ENCODE data around the gene PHF21A.

PHF21A gene

GRCh38 chr11:46063138-46063537, 58.1 kb downstream of the PHF21A start:
- TF ChIP-seq CTCF (conservative IDR thresholded peaks at IDR 0.05; ENCODE audit: low read length) (no peak), EZH2phosphoT487 (IDR thresholded peaks at IDR 0.05; ENCODE audit: borderline replicate concordance) (no peak)
- Histone ChIP-seq H3K27me3 (ENCODE audit: insufficient read depth, low read length, poor library complexity, severe bottlenecking) (no peaks in the 10 kb centered on the region), H3K9ac (ENCODE audit: low read depth, low read length, poor library complexity, severe bottlenecking) (no peak overlapping the region), H3K36me3 (ENCODE audit: insufficient read depth, low read length) (peaks cover 30% of the 10 kb centered on the region; the same call in 1 of the 2 replicates), H3K4me2 (ENCODE audit: low read depth, low read length, poor library complexity, severe bottlenecking) (no peak overlapping the region), H3F3A (ENCODE audit: low read depth) (no peaks in the 10 kb centered on the region), H3K79me2 (ENCODE audit: insufficient read depth, low read length) (no peaks in the 10 kb centered on the region), H3K9me3 (ENCODE audit: insufficient read depth, low read depth, low read length) (no peaks in the 10 kb centered on the region), H3K4me1 (ENCODE audit: insufficient read depth, low read length, poor library complexity, severe bottlenecking) (no peaks in the 10 kb centered on the region), H4K20me1 (ENCODE audit: insufficient read depth, low read length, poor library complexity, severe bottlenecking) (no peaks in the 10 kb centered on the region), H2AFZ (ENCODE audit: low read length) (no peak overlapping the region), H3K4me3 (ENCODE audit: low read length, poor library complexity, severe bottlenecking) (no peak overlapping the region), H3K9me2 (replicated peaks; ENCODE audit: low read depth, low read length) (no peaks in the 10 kb centered on the region)

GRCh38 chr11:46060013-46060412, 61.2 kb downstream of the PHF21A start:
- Histone ChIP-seq H3K36me3 (ENCODE audit: insufficient read depth, low read length) (peaks cover 10% of the 10 kb centered on the region; the same call in 1 of the 2 replicates), H4K20me1 (ENCODE audit: insufficient read depth, low read length, poor library complexity, severe bottlenecking) (no peaks in the 10 kb centered on the region), H3K79me2 (ENCODE audit: insufficient read depth, low read length) (peaks cover 6% of the 10 kb centered on the region; the same call in 1 of the 2 replicates), H3K9me3 (ENCODE audit: insufficient read depth, low read depth, low read length) (no peaks in the 10 kb centered on the region), H3K4me1 (ENCODE audit: insufficient read depth, low read length, poor library complexity, severe bottlenecking) (peaks cover 7% of the 10 kb centered on the region), H2AFZ (ENCODE audit: low read length) (no peak overlapping the region), H3F3A (ENCODE audit: low read depth) (no peaks in the 10 kb centered on the region), H3K4me2 (ENCODE audit: low read depth, low read length, poor library complexity, severe bottlenecking) (no peak overlapping the region), H3K9ac (ENCODE audit: low read depth, low read length, poor library complexity, severe bottlenecking) (no peak overlapping the region), H3K9me2 (replicated peaks; ENCODE audit: low read depth, low read length) (no peaks in the 10 kb centered on the region), H3K4me3 (ENCODE audit: low read length, poor library complexity, severe bottlenecking) (no peak overlapping the region), H3K27me3 (ENCODE audit: insufficient read depth, low read length, poor library complexity, severe bottlenecking) (no peaks in the 10 kb centered on the region)
- no peak for TF ChIP-seq CTCF (conservative IDR thresholded peaks at IDR 0.05; ENCODE audit: low read length)
- TF ChIP-seq EZH2phosphoT487 (IDR thresholded peaks at IDR 0.05; ENCODE audit: borderline replicate concordance): no peak

- H4K20me1 ChIP-seq (ENCODE audit: insufficient read depth, low read length, poor library complexity, severe bottlenecking): no peaks in the 10 kb centered on the region
- H3K4me3 ChIP-seq (ENCODE audit: low read length, poor library complexity, severe bottlenecking): no peak overlapping the region
- no peak overlapping the region for H3K4me2 ChIP-seq (ENCODE audit: low read depth, low read length, poor library complexity, severe bottlenecking)
- H3K9ac ChIP-seq (ENCODE audit: low read depth, low read length, poor library complexity, severe bottlenecking): no peak overlapping the region
- H2AFZ ChIP-seq (ENCODE audit: low read length): no peak overlapping the region
- TF ChIP-seq CTCF (conservative IDR thresholded peaks at IDR 0.05; ENCODE audit: low read length) (no peak), EZH2phosphoT487 (IDR thresholded peaks at IDR 0.05; ENCODE audit: borderline replicate concordance) (no peak)
- H3K79me2 ChIP-seq (ENCODE audit: insufficient read depth, low read length): peaks cover 9% of the 10 kb centered on the region; the same call in 1 of the 2 replicates
- peaks cover 17% of the 10 kb centered on the region for H3K4me1 ChIP-seq (ENCODE audit: insufficient read depth, low read length, poor library complexity, severe bottlenecking)
- no peaks in the 10 kb centered on the region for H3K9me3 ChIP-seq (ENCODE audit: insufficient read depth, low read depth, low read length)
- H3F3A ChIP-seq (ENCODE audit: low read depth): peaks cover 3% of the 10 kb centered on the region; the same call in 1 of the 2 replicates
- H3K27me3 ChIP-seq (ENCODE audit: insufficient read depth, low read length, poor library complexity, severe bottlenecking): no peaks in the 10 kb centered on the region
- peaks cover 13% of the 10 kb centered on the region; the same call in 1 of the 2 replicates for H3K36me3 ChIP-seq (ENCODE audit: insufficient read depth, low read length)
- H3K9me2 ChIP-seq (replicated peaks; ENCODE audit: low read depth, low read length): no peaks in the 10 kb centered on the region
Measured at GRCh38 chr11:46057489-46057888, 63.8 kb downstream of the PHF21A start.
